ENCODE measurements around the gene CDKN1C. TPM values are rescaled to one million over a fixed set of nuclear protein-coding genes. Genes with fewer than 3 reads are reported as not detected.

CDKN1C gene
- polyA plus RNA-seq, 1 donor from 2014 or later, result 36.7 TPM

DNA sequence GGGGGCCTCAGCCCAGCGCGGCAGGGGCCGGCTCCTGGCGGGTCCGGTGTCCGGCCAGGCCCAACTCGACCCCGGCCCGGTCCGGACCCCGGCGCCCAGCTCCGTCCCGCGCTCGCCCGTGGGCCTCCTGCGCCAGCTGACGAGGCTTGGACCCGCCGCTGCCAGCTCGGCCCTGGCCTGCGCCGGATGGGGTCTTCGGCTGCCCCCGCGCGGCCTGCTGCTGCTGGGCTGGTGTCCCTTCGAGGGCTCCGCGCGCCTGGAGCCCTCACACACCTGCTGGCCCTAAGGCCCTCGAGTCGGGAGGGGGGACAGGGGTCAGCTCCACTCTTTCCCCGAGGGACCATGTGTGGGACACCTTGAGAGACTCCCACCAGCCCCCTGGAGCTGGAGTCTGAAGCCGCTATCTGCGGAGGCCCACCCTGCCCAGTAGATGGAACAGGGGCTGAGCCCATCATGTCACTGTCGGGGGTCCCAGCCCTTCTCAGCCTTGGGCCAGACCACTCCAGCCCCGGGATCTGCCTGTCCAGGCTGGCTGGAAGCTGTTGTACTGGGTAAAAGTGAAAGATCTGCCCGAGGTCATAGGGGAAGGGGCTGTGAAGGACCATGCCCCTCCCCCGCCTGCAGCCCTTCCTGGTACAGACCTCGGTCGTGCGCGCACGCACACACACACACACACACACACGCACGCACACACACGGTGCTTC, 768 bp upstream of the CDKN1C start:
- Histone ChIP-seq H3K36me3 (ENCODE audit: insufficient read depth, low read length) (no peaks in the 10 kb centered on the region), H3K9ac (ENCODE audit: low read length) (peak overlapping the region; percentile 60), H3K9me3 (ENCODE audit: low read length) (no peaks in the 10 kb centered on the region), H2AFZ (ENCODE audit: low read depth, low read length) (no peak overlapping the region), H3K4me3 (ENCODE audit: low read length) (peak overlapping the region; percentile 52), H3F3A (ENCODE audit: insufficient read depth, low read length, poor library complexity, severe bottlenecking) (no peaks in the 10 kb centered on the region), H3K27ac (ENCODE audit: low read length) (no peak overlapping the region), H3K79me2 (replicated peaks; ENCODE audit: insufficient read depth, low read length) (peaks cover 10% of the 10 kb centered on the region), H4K20me1 (ENCODE audit: insufficient read depth) (no peaks in the 10 kb centered on the region), H3K27me3 (ENCODE audit: insufficient read depth, low read depth, low read length) (peaks cover 5% of the 10 kb centered on the region), H3K9me2 (ENCODE audit: insufficient read depth, low read length) (no peaks in the 10 kb centered on the region), H3K4me2 (ENCODE audit: low read length) (no peak overlapping the region)
- TF ChIP-seq REST (IDR thresholded peaks at IDR 0.05; ENCODE audit: borderline replicate concordance) (no peak), SMC3 (conservative IDR thresholded peaks at IDR 0.05; ENCODE audit: poor library complexity) (no peak), EZH2 (IDR thresholded peaks at IDR 0.05; ENCODE audit: borderline replicate concordance, insufficient read depth, low read length, poor library complexity, severe bottlenecking) (no peak), POLR2AphosphoS5 (IDR thresholded peaks at IDR 0.05) (no peak), MXI1 (conservative IDR thresholded peaks at IDR 0.05; ENCODE audit: poor library complexity, severe bottlenecking) (no peak), RAD21 (conservative IDR thresholded peaks at IDR 0.05) (no peak), CTCF (IDR thresholded peaks at IDR 0.05; ENCODE audit: poor library complexity, severe bottlenecking) (no peak), TAF1 (IDR thresholded peaks at IDR 0.05; ENCODE audit: low read depth) (no peak), EP300 (conservative IDR thresholded peaks at IDR 0.05; ENCODE audit: poor library complexity, severe bottlenecking) (no peak)

DNA sequence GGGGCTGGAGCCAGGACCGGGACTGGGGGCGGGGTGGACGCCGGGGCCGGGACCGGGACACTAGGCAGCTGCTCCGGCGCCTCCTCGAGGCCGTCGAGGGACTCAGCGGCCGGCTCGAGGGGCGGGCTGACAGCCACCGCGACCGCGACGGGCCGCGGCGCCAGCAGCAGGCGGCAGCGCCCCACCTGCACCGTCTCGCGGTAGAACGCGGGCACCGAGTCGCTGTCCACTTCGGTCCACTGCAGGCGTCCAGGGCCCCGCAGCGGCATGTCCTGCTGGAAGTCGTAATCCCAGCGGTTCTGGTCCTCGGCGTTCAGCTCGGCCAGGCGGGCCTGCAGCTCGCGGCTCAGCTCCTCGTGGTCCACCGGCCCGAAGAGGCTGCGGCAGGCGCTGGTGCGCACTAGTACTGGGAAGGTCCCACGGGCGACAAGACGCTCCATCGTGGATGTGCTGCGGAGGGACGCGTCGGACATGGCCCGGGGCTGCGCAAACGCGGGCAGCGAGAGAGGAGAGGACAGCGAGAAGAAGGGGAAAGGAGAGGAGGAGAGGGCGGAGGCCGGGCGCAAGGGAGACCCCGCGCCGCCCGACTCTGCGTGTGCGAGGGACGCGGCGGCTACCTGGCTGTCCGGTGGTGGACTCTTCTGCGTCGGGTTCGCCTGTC, 428 bp downstream of the CDKN1C start:
- Histone ChIP-seq H4K20me1 (ENCODE audit: insufficient read depth) (no peaks in the 10 kb centered on the region), H3K9me2 (ENCODE audit: insufficient read depth, low read length) (no peaks in the 10 kb centered on the region), H3K36me3 (ENCODE audit: insufficient read depth, low read length) (no peaks in the 10 kb centered on the region), H3K4me2 (ENCODE audit: low read length) (peak overlapping the region; percentile 73), H3K9ac (ENCODE audit: low read length) (peak overlapping the region; percentile 80), H3K27me3 (ENCODE audit: insufficient read depth, low read depth, low read length) (peaks cover 5% of the 10 kb centered on the region), H3K79me2 (replicated peaks; ENCODE audit: insufficient read depth, low read length) (peaks cover 10% of the 10 kb centered on the region), H3F3A (ENCODE audit: insufficient read depth, low read length, poor library complexity, severe bottlenecking) (no peaks in the 10 kb centered on the region), H3K9me3 (ENCODE audit: low read length) (no peaks in the 10 kb centered on the region), H3K27ac (ENCODE audit: low read length) (peak overlapping the region; percentile 47), H3K4me3 (ENCODE audit: low read length) (peak overlapping the region; percentile 95), H2AFZ (ENCODE audit: low read depth, low read length) (peak overlapping the region; percentile 27)
- no peak for TF ChIP-seq EP300 (conservative IDR thresholded peaks at IDR 0.05; ENCODE audit: poor library complexity, severe bottlenecking)
- TF ChIP-seq SMC3 (conservative IDR thresholded peaks at IDR 0.05; ENCODE audit: poor library complexity), result peak; percentile 48
- no peak for TF ChIP-seq POLR2AphosphoS5 (IDR thresholded peaks at IDR 0.05)
- no peak for TF ChIP-seq EZH2 (IDR thresholded peaks at IDR 0.05; ENCODE audit: borderline replicate concordance, insufficient read depth, low read length, poor library complexity, severe bottlenecking)
- TF ChIP-seq MXI1 (conservative IDR thresholded peaks at IDR 0.05; ENCODE audit: poor library complexity, severe bottlenecking), result peak; percentile 72
- TF ChIP-seq CTCF (IDR thresholded peaks at IDR 0.05; ENCODE audit: poor library complexity, severe bottlenecking), result peak; percentile 57

All from neural cell (in vitro differentiated cells).